GM12878 (cell line): Measurements from ENCODE around the gene RANBP3. TPM values are rescaled to one million over a fixed set of nuclear protein-coding genes. Genes with fewer than 3 reads are reported as not detected.

Experiments
- ATAC-seq: fragments of 200-7000 bp; cut with Tn5 transposase; 3 replicates; pipeline ENCODE4 v1.9.1; 2020; ENCODE audit warnings: mild to moderate bottlenecking, moderate library complexity
- BruUV-seq: library from RNA; stranded (reverse); fragments of 400-500 nt; replicated peaks from 2 replicates; lab custom pipeline; 2021; lab: Mats Ljungman, UMichigan
- CTCF ChIA-PET: fragments of 300-600 bp; sonication (Branson Sonifier 250); formaldehyde crosslinking; extraction: SDS; loops from one replicate; lab custom pipeline; 2021; ENCODE audit warnings: inconsistent platforms; lab: Yijun Ruan, JAX
- POLR2A ChIA-PET: fragments of 350-600 bp; formaldehyde crosslinking; extraction: SDS; loops from one replicate; lab custom pipeline; 2021; ENCODE audit warnings: inconsistent platforms; lab: Charles Lee
- RAD21 ChIA-PET: fragments of 300-600 bp; sonication (Branson Sonifier 250); formaldehyde crosslinking; loops from one replicate; lab custom pipeline; 2023; ENCODE audit warnings: antibody characterized with exemption; ENCODE audit not compliant: unreplicated experiment; lab: Charles Lee
- SMC1A ChIA-PET: fragments of 300-600 bp; sonication (Branson Sonifier 250); formaldehyde crosslinking; loops from one replicate; lab custom pipeline; 2023; ENCODE audit not compliant: unreplicated experiment, uncharacterized antibody; lab: Charles Lee
- DNase-seq: peaks from one replicate; pipeline ENCODE4 v3.0.0-alpha.2; 2011; ENCODE audit warnings: low read depth, low spot score
- FAIRE-seq: peaks from 3 replicates; lab custom pipeline; 2011; peaks lifted over from hg19 to GRCh38; lab: Jason Lieb, UNC
- H2AFZ ChIP-seq: 2 replicates; pipeline ENCODE4 v1.6.0; 2011; ENCODE audit warnings: low read depth, low read length, control low read depth; ENCODE audit not compliant: control insufficient read depth
- H3K27ac ChIP-seq: 2 replicates; pipeline ENCODE4 v1.5.1; 2011; ENCODE audit warnings: control low read depth; ENCODE audit not compliant: control insufficient read depth, insufficient read depth
- H3K27me3 ChIP-seq, 2 experiments: replicated peaks in 1 of 2; 2 replicates each; pipeline versions ENCODE4 v1.6.0 to v1.6.1; 2011; ENCODE audit warnings: low read length in 1 of 2; ENCODE audit not compliant: control insufficient read depth in 2 of 2, insufficient read depth in 2 of 2
- H3K36me3 ChIP-seq, 2 experiments: 2 replicates each; pipeline ENCODE4 v1.5.1; 2011; ENCODE audit warnings: low read length in 1 of 2; ENCODE audit not compliant: control insufficient read depth in 2 of 2, insufficient read depth in 2 of 2
- H3K4me1 ChIP-seq: 2 replicates; pipeline ENCODE4 v1.6.1; 2011; ENCODE audit warnings: mild to moderate bottlenecking, low read length, moderate library complexity, mixed read lengths; ENCODE audit not compliant: control insufficient read depth, insufficient read depth
- H3K4me2 ChIP-seq: 2 replicates; pipeline ENCODE4 v1.6.0; 2011; ENCODE audit warnings: control low read depth; ENCODE audit not compliant: control insufficient read depth, insufficient read depth
- H3K4me3 ChIP-seq: fragments of 200-600 bp; sonication (generic); 2 replicates; pipeline ENCODE4 v1.5.1; 2016
- H3K79me2 ChIP-seq: 2 replicates; pipeline ENCODE4 v1.6.0; 2011; ENCODE audit warnings: low read length; ENCODE audit not compliant: control insufficient read depth, insufficient read depth
- H3K9ac ChIP-seq: 2 replicates; pipeline ENCODE4 v1.8.0; 2011; ENCODE audit warnings: low read length, control low read depth, mixed read lengths; ENCODE audit not compliant: control insufficient read depth, insufficient read depth
- H3K9me3 ChIP-seq: replicated peaks from 3 replicates; pipeline ENCODE4 v1.5.1; 2011; ENCODE audit warnings: mild to moderate bottlenecking, low read length; ENCODE audit not compliant: control insufficient read depth, insufficient read depth
- H4K20me1 ChIP-seq: 2 replicates; pipeline ENCODE4 v1.6.0; 2011; ENCODE audit not compliant: control insufficient read depth, insufficient read depth
- ASH2L ChIP-seq: fragments of 300-600, 200-600 bp; sonication (generic); IDR thresholded peaks from 2 replicates; pipeline ENCODE4 v1.6.1; 2017; ENCODE audit warnings: low read depth, mild to moderate bottlenecking, borderline replicate concordance
- BHLHE40 ChIP-seq, 2 experiments: fragments of 450-650 bp in 1 of 2; IDR thresholded peaks; 2 replicates each; pipeline ENCODE4 v1.6.1; 2011 to 2017; ENCODE audit warnings: low read depth in 2 of 2, borderline replicate concordance in 1 of 2, improper control_type of control experiment in 1 of 2, low read length in 1 of 2, mild to moderate bottlenecking in 1 of 2
- CBFB ChIP-seq: IDR thresholded peaks from 2 replicates; pipeline ENCODE4 v1.6.1; 2016; ENCODE audit warnings: antibody characterized with exemption, low read depth
- EP300 ChIP-seq, 2 experiments: fragments of 150-350 bp in 1 of 2; IDR thresholded peaks; 2 replicates each; pipeline ENCODE4 v1.6.1; 2011 to 2012; ENCODE audit warnings: low read depth in 2 of 2, low read length in 2 of 2, borderline replicate concordance in 1 of 2, improper control_type of control experiment in 1 of 2, inconsistent platforms in 1 of 2; ENCODE audit not compliant: control insufficient read depth in 1 of 2
- KDM1A ChIP-seq: fragments of 200-600 bp; sonication (generic); IDR thresholded peaks from 2 replicates; pipeline ENCODE4 v1.6.1; 2016; ENCODE audit warnings: borderline replicate concordance
- NR2C1 ChIP-seq: fragments of 450-650 bp; IDR thresholded peaks from 2 replicates; pipeline ENCODE4 v1.6.1; 2017; ENCODE audit warnings: antibody characterized with exemption, mild to moderate bottlenecking, moderate library complexity
- RELA ChIP-seq: fragments of 450-650 bp; IDR thresholded peaks from 2 replicates; pipeline ENCODE4 v1.8.0; 2014; ENCODE audit warnings: borderline replicate concordance; ENCODE audit not compliant: partially characterized antibody
- SMAD1 ChIP-seq: fragments of 450-650 bp; IDR thresholded peaks from 2 replicates; pipeline ENCODE4 v1.6.1; 2018; ENCODE audit warnings: mild to moderate bottlenecking, low read depth; ENCODE audit not compliant: partially characterized antibody
- SMC3 ChIP-seq: IDR thresholded peaks from 2 replicates; pipeline ENCODE4 v1.6.1; 2011; ENCODE audit warnings: low read length, improper control_type of control experiment, borderline replicate concordance
- STAT3 ChIP-seq: IDR thresholded peaks from 2 replicates; pipeline ENCODE4 v1.6.1; 2011; ENCODE audit warnings: low read depth, low read length, improper control_type of control experiment
- ZNF207 ChIP-seq: fragments of 450-650 bp; IDR thresholded peaks from 2 replicates; pipeline ENCODE4 v1.6.1; 2014; ENCODE audit warnings: antibody characterized with exemption, mild to moderate bottlenecking, borderline replicate concordance
- WGBS: methylation state at CpG from one replicate; pipeline ENCODE4 v1.1.6; 2016; ENCODE audit warnings: low lambda C conversion rate; ENCODE audit not compliant: insufficient replicate concordance, insufficient coverage; ENCODE audit errors: missing lambda C conversion rate; 5-methylcytosine and 5-hydroxymethylcytosine counted together
- in situ Hi-C: fragments of 300-500 bp; cut with MboI; formaldehyde crosslinking; loops from 9 replicates; pipeline ENCODE4 v1.14.3; 2018; ENCODE audit warnings: mixed read lengths
- intact Hi-C: fragments of 100-400 bp; cut with micrococcal nuclease; formaldehyde crosslinking; loops from one replicate; pipeline ENCODE4 v1.14.2; 2022; ENCODE audit not compliant: unreplicated experiment
- polyA plus RNA-seq, 11 experiments: library from polyadenylated mRNA; depleted of rRNA in 4 of 11; unstranded in 6 of 11; stranded (reverse) in 5 of 11; fragments of >200 nt; fragmentation: Nextera tagmentation in 4 of 11; fragmentation: Illumina TruSeq in 1 of 11; extraction: Ambion mirVana in 4 of 11; extraction: Trizol in 1 of 11; gene quantifications; 1 replicate in 1 of 11; 2 replicates in 10 of 11; pipeline versions ENCODE4 v1.2.1 to v1.2.3, GENCODE V29; 2011 to 2016; ENCODE audit warnings: inconsistent platforms in 2 of 11, missing spikeins in 2 of 11, low read depth in 1 of 11
- total RNA-seq, 4 experiments: library from RNA; depleted of rRNA in 3 of 4; stranded (reverse); fragments of >200 nt in 3 of 4; fragmentation: Illumina TruSeq in 1 of 4; extraction: Trizol in 1 of 4; gene quantifications; 2 replicates each; pipeline versions ENCODE4 v1.2.1 to v1.2.3, GENCODE V29; 2013 to 2021
- TF ChIP-seq, protein P1 (sequence below): fragments of 450-650 bp; IDR thresholded peaks from 2 replicates; pipeline ENCODE4 v1.6.1; 2016; ENCODE audit warnings: mild to moderate bottlenecking
- TF ChIP-seq, protein P2 (sequence below): fragments of 450-650 bp; IDR thresholded peaks from 2 replicates; pipeline ENCODE4 v1.6.1; 2017; ENCODE audit warnings: mild to moderate bottlenecking, low read depth, inconsistent platforms; ENCODE audit not compliant: poor library complexity, severe bottlenecking
- TF ChIP-seq, protein P3 (sequence below): IDR thresholded peaks from 2 replicates; pipeline ENCODE4 v1.6.1; 2012; ENCODE audit warnings: low read depth, low read length, improper control_type of control experiment

Gene RANBP3
- total and polyA plus RNA-seq, 10 of the 15 experiments (the other 5 are each of a cell fraction or from before 2014, with no cell fraction given) = 1.1 to 81.6 (median 60.0) TPM

DNA sequence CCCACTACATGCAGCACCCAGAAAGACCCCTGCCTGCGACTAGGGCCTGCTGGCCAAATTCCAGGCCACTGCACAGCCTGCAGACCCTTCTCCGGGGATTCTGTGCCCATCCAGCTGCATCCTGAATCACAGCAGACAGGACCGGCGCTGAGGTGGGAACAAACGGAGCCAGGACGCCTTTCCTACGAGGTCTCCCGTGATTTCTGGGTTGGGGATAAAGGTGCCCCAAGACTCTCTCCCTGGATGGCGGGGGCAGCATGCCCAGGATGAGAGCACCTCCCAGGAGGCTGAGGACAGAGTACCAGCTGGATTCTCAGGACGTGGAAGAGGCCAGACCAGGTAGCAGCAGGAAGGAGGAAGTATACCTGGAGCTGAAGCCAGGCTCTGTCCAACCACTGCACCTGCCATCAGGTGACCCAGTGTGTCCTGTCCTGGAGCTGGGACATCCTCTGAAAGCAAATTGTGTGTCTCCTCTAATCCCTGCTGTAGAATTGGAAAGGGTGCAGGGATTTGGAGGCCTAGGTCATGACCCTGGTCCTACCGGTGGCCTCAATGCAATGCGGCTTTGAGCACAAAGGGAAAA, 104.2 kb downstream of the RANBP3 start:
- no peak overlapping the region for H3K4me3 ChIP-seq
- H4K20me1 ChIP-seq = no peaks in the 10 kb centered on the region
- DNase-seq (no peak), FAIRE-seq (no peak)
- H3K9me3 ChIP-seq = no peaks in the 10 kb centered on the region
- H3K4me2 ChIP-seq = no peak overlapping the region
- whole genome bisulfite sequencing = 47% methylated on average over 12 of the region's 12 CpGs
- no peak overlapping the region for H2AFZ ChIP-seq
- SMC1A ChIA-PET = no interaction called here
- H3K79me2 ChIP-seq = no peaks in the 10 kb centered on the region
- H3K4me1 ChIP-seq = no peaks in the 10 kb centered on the region
- no peaks in the 10 kb centered on the region for H3K36me3 ChIP-seq
- no TSS peak for BruUV-seq
- intact Hi-C loops = no loop called here
- H3K27ac ChIP-seq = no peak overlapping the region
- RAD21 ChIA-PET = no interaction called here
- TF ChIP-seq, protein P1, sequence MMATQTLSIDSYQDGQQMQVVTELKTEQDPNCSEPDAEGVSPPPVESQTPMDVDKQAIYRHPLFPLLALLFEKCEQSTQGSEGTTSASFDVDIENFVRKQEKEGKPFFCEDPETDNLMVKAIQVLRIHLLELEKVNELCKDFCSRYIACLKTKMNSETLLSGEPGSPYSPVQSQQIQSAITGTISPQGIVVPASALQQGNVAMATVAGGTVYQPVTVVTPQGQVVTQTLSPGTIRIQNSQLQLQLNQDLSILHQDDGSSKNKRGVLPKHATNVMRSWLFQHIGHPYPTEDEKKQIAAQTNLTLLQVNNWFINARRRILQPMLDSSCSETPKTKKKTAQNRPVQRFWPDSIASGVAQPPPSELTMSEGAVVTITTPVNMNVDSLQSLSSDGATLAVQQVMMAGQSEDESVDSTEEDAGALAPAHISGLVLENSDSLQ = no peak
- no peak for TF ChIP-seq SMC3
- TF ChIP-seq, all 136 proteins: peak for 0
- POLR2A ChIA-PET = no interaction called here
- CTCF ChIA-PET = no interaction called here
- Histone ChIP-seq H3K9ac (no peak overlapping the region), H3K27me3 (no peaks in the 10 kb centered on the region)
- in situ Hi-C loops = no loop called here
- no peak for ATAC-seq

DNA sequence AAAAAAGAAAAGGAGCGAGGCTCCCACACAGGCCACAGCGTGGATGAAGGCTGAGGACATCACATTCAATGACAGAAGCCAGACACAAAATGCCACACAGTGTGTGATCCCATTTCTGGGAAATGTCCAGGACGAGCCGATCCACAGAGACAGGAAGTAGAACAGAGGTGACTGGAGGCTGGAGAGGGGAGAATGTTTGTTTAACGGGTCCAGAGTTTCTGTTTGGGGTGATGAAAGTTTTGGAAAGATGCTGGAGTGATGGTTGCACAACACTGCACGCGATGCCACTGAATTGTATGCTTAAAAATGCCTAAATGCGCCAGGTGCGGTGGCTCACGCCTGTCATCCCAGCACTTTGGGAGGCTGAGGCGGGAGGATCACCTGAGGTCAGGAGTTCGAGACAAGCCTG, 107.0 kb downstream of the RANBP3 start:
- ChIA-PET RAD21 (no interaction called here), POLR2A (interaction anchor here (0.6 kb wide), 1 partner anchor 252 kb away, joined by 5 read pairs; no protein-coding TSS in a partner anchor), CTCF (interaction anchor here (0.6 kb wide), 1 partner anchor 97 kb away, joined by 3 read pairs; no protein-coding TSS in a partner anchor), SMC1A (no interaction called here)
- WGBS = 63% methylated on average over 12 of the region's 12 CpGs
- Histone ChIP-seq H3K9me3 (no peaks in the 10 kb centered on the region), H3K79me2 (no peaks in the 10 kb centered on the region), H3K27ac (no peak overlapping the region), H3K36me3 (no peaks in the 10 kb centered on the region), H4K20me1 (no peaks in the 10 kb centered on the region), H3K4me2 (no peak overlapping the region), H2AFZ (no peak overlapping the region), H3K4me1 (no peaks in the 10 kb centered on the region), H3K4me3 (no peak overlapping the region), H3K27me3 (no peaks in the 10 kb centered on the region), H3K9ac (no peak overlapping the region)
- DNase-seq (no peak), ATAC-seq (no peak), FAIRE-seq (no peak)
- intact Hi-C loops = no loop called here
- TF ChIP-seq NR2C1 = no peak
- no peak for TF ChIP-seq BHLHE40 (IDR thresholded peaks at IDR 0.05; ENCODE audit: borderline replicate concordance in 1 of 2, low read depth in 2 of 2, low read length in 1 of 2)
- no peak for TF ChIP-seq SMAD1
- no peak for TF ChIP-seq ZNF207
- no peak for TF ChIP-seq EP300 (IDR thresholded peaks at IDR 0.05; ENCODE audit: borderline replicate concordance in 1 of 2, control insufficient read depth in 1 of 2, low read depth in 2 of 2, low read length in 2 of 2)
- TF ChIP-seq STAT3 = no peak
- TF ChIP-seq RELA = no peak
- TF ChIP-seq, protein P2, sequence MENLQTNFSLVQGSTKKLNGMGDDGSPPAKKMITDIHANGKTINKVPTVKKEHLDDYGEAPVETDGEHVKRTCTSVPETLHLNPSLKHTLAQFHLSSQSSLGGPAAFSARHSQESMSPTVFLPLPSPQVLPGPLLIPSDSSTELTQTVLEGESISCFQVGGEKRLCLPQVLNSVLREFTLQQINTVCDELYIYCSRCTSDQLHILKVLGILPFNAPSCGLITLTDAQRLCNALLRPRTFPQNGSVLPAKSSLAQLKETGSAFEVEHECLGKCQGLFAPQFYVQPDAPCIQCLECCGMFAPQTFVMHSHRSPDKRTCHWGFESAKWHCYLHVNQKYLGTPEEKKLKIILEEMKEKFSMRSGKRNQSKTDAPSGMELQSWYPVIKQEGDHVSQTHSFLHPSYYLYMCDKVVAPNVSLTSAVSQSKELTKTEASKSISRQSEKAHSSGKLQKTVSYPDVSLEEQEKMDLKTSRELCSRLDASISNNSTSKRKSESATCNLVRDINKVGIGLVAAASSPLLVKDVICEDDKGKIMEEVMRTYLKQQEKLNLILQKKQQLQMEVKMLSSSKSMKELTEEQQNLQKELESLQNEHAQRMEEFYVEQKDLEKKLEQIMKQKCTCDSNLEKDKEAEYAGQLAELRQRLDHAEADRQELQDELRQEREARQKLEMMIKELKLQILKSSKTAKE = no peak
- no peak for TF ChIP-seq ASH2L
- TF ChIP-seq, protein P3, sequence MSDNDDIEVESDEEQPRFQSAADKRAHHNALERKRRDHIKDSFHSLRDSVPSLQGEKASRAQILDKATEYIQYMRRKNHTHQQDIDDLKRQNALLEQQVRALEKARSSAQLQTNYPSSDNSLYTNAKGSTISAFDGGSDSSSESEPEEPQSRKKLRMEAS = no peak
- TF ChIP-seq CBFB = no peak
- TF ChIP-seq KDM1A = no peak
- BruUV-seq = no TSS peak
- in situ Hi-C loops = no loop called here
